Common myeloid progenitor, CD34-positive (primary cell): ENCODE measurements around the gene HS6ST1.
"Not testable (repeated sequence)": the region's sequence is repeated elsewhere in the genome, so short reads cannot be mapped to it uniquely, and the experiment has no call there.

Experiments
- CTCF ChIA-PET: fragments of 350-600 bp; sonication (Branson Sonifier 250); formaldehyde crosslinking; loops from one replicate; lab custom pipeline; 2021; ENCODE audit warnings: antibody characterized with exemption; lab: Charles Lee
- POLR2A ChIA-PET: fragments of 350-600 bp; sonication (Branson Sonifier 250); formaldehyde crosslinking; loops from one replicate; lab custom pipeline; 2021; ENCODE audit warnings: antibody characterized with exemption; lab: Charles Lee
- DNase-seq, 3 donors: peaks; one replicate each; pipeline versions ENCODE4 v3.0.0 to v3.0.0-alpha.2; 2013
- H3K27ac ChIP-seq, 2 experiments: 1 replicate in 1 of 2; 2 replicates in 1 of 2; pipeline ENCODE4 v1.7.0; 2013; ENCODE audit warnings: inconsistent platforms in 2 of 2, low read length in 2 of 2, mild to moderate bottlenecking in 2 of 2, low read depth in 1 of 2, moderate library complexity in 1 of 2; ENCODE audit not compliant: severe bottlenecking in 2 of 2, insufficient read depth in 1 of 2, poor library complexity in 1 of 2
- H3K27me3 ChIP-seq, 5 experiments: replicated peaks in 2 of 5; 1 replicate in 3 of 5; 2 replicates in 2 of 5; pipeline versions ENCODE4 v1.6.1 to v1.7.0; 2013; ENCODE audit warnings: low read length in 4 of 5, mild to moderate bottlenecking in 2 of 5, moderate library complexity in 2 of 5, inconsistent platforms in 1 of 5; ENCODE audit not compliant: insufficient read depth in 5 of 5, control insufficient read depth in 4 of 5
- H3K36me3 ChIP-seq, 4 experiments: 1 replicate in 2 of 4; 2 replicates in 2 of 4; pipeline versions ENCODE4 v1.6.1 to v1.7.0; 2013; ENCODE audit warnings: low read length in 3 of 4, control low read depth in 1 of 4, mild to moderate bottlenecking in 1 of 4; ENCODE audit not compliant: control insufficient read depth in 4 of 4, insufficient read depth in 4 of 4
- H3K4me1 ChIP-seq, 4 experiments: 1 replicate in 3 of 4; 2 replicates in 1 of 4; pipeline versions ENCODE4 v1.6.1 to v1.7.1; 2013; ENCODE audit warnings: low read length in 3 of 4, mild to moderate bottlenecking in 3 of 4, control low read depth in 1 of 4, inconsistent platforms in 1 of 4, moderate library complexity in 1 of 4; ENCODE audit not compliant: control insufficient read depth in 4 of 4, insufficient read depth in 4 of 4; ENCODE audit errors: control extremely low read depth in 1 of 4
- H3K4me3 ChIP-seq, 7 experiments: 1 replicate in 4 of 7; 2 replicates in 3 of 7; pipeline versions ENCODE4 v1.5.1 to v1.7.0; 2013; ENCODE audit warnings: mild to moderate bottlenecking in 7 of 7, low read length in 6 of 7, moderate library complexity in 6 of 7, inconsistent platforms in 2 of 7, low read depth in 2 of 7, control low read depth in 1 of 7; ENCODE audit not compliant: insufficient read depth in 4 of 7, control insufficient read depth in 1 of 7; ENCODE audit errors: extremely low read depth in 1 of 7
- H3K9me3 ChIP-seq, 5 experiments: 1 replicate in 4 of 5; 2 replicates in 1 of 5; pipeline versions ENCODE4 v1.6.1 to v1.7.1; 2013; ENCODE audit warnings: low read length in 4 of 5, mild to moderate bottlenecking in 2 of 5, inconsistent platforms in 1 of 5, low read depth in 1 of 5, moderate library complexity in 1 of 5; ENCODE audit not compliant: control insufficient read depth in 4 of 5, insufficient read depth in 2 of 5; ENCODE audit errors: control extremely low read depth in 1 of 5
- WGBS: methylation state at CpG from one replicate; pipeline ENCODE4 v1.1.5; 2013; ENCODE audit not compliant: insufficient coverage; 5-methylcytosine and 5-hydroxymethylcytosine counted together

Gene HS6ST1

GRCh38 chr2:128270672-128271596, 47.7 kb downstream of the HS6ST1 start:
- peaks cover 2 to 72% (median 24%) of the 10 kb centered on the region in 4 experiments for H3K36me3 ChIP-seq
- no peaks in the 10 kb centered on the region for H3K27me3 ChIP-seq
- peaks cover 0 to 10% (median 2%) of the 10 kb centered on the region in 5 experiments for H3K9me3 ChIP-seq
- DNase-seq = no peak
- H3K27ac ChIP-seq = no peak overlapping the region
- H3K4me3 ChIP-seq = no peak overlapping the region
- 97% methylated on average over 18 of the region's 18 CpGs for WGBS
- CTCF ChIA-PET = interaction anchor here (1.6 to 2.1 kb wide), 2 partner anchors 11 to 46 kb away, joined by 6 read pairs; no protein-coding TSS in a partner anchor
- POLR2A ChIA-PET = no interaction called here
- H3K4me1 ChIP-seq = no peaks in the 10 kb centered on the region

GRCh38 chr2:128269990-128270671, 48.5 kb downstream of the HS6ST1 start:
- Histone ChIP-seq H3K36me3 (peaks cover 0 to 66% (median 20%) of the 10 kb centered on the region in 4 experiments), H3K27ac (no peak overlapping the region), H3K9me3 (peaks cover 0 to 6% (median 2%) of the 10 kb centered on the region in 5 experiments), H3K4me3 (no peak overlapping the region), H3K4me1 (no peaks in the 10 kb centered on the region), H3K27me3 (no peaks in the 10 kb centered on the region)
- ChIA-PET CTCF (interaction anchor here (1.6 to 2.1 kb wide), 2 partner anchors 10 to 47 kb away, joined by 6 read pairs; no protein-coding TSS in a partner anchor), POLR2A (no interaction called here)
- DNase-seq = no peak
- 91% methylated on average over 16 of the region's 16 CpGs for WGBS

- H3K9me3 ChIP-seq = peaks cover 0 to 3% (median 2%) of the 10 kb centered on the region in 5 experiments
- ChIA-PET CTCF (interaction anchor here (2.1 kb wide), 1 partner anchor 47 kb away, joined by 6 read pairs; no protein-coding TSS in a partner anchor), POLR2A (no interaction called here)
- H3K27ac ChIP-seq = no peak overlapping the region
- no peak overlapping the region for H3K4me3 ChIP-seq
- no peaks in the 10 kb centered on the region for H3K27me3 ChIP-seq
- DNase-seq = no peak
- WGBS = 97% methylated on average over 22 of the region's 27 CpGs
- peaks cover 0 to 62% (median 17%) of the 10 kb centered on the region in 4 experiments for H3K36me3 ChIP-seq
- H3K4me1 ChIP-seq = no peaks in the 10 kb centered on the region
These were observed 49.3 kb downstream of the HS6ST1 start for GRCh38 chr2:128269063-128269989.

GRCh38 chr2:128268611-128269010, 50.1 kb downstream of the HS6ST1 start:
- CTCF ChIA-PET, POLR2A ChIA-PET: not testable (repeated sequence)

GRCh38 chr2:128268145-128268544, 50.5 kb downstream of the HS6ST1 start:
- POLR2A ChIA-PET, CTCF ChIA-PET, H3K4me3 ChIP-seq, H3K27ac ChIP-seq, H3K27me3 ChIP-seq, H3K4me1 ChIP-seq, DNase-seq, H3K9me3 ChIP-seq: not testable (repeated sequence)
- WGBS = 97% methylated on average over 19 of the region's 38 CpGs
- peaks cover 2 to 50% (median 10%) of the 10 kb centered on the region in 4 experiments for H3K36me3 ChIP-seq

More at GRCh38 chr2:128268611-128269010, 50.1 kb downstream of the HS6ST1 start:
- not testable (repeated sequence) for H3K27me3 ChIP-seq, H3K4me3 ChIP-seq, H3K27ac ChIP-seq, H3K4me1 ChIP-seq, H3K9me3 ChIP-seq, DNase-seq
- 97% methylated on average over 19 of the region's 23 CpGs for WGBS
- H3K36me3 ChIP-seq = peaks cover 2 to 55% (median 12%) of the 10 kb centered on the region in 4 experiments

- WGBS = 94% methylated on average over 8 of the region's 11 CpGs
- POLR2A ChIA-PET, CTCF ChIA-PET: not testable (repeated sequence)
These were observed 51.0 kb downstream of the HS6ST1 start for GRCh38 chr2:128267649-128268048.

More at GRCh38 chr2:128267649-128268048, 51.0 kb downstream of the HS6ST1 start:
- not testable (repeated sequence) for DNase-seq, H3K4me3 ChIP-seq, H3K27me3 ChIP-seq, H3K4me1 ChIP-seq, H3K9me3 ChIP-seq, H3K27ac ChIP-seq
- H3K36me3 ChIP-seq = peaks cover 2 to 45% (median 9%) of the 10 kb centered on the region in 4 experiments
